Epithelial cell of prostate (primary cell): Measurements from ENCODE around the gene CHTF18.

Experiments used
- DNase-seq: peaks from one replicate; pipeline ENCODE4 v3.0.0-alpha.2; 2011; ENCODE audit warnings: low read depth, low spot score
- H3K27ac ChIP-seq: fragments of 450-650 bp; 2 replicates; pipeline ENCODE4 v1.5.1; 2017; ENCODE audit warnings: mild to moderate bottlenecking

CHTF18 gene

DNA sequence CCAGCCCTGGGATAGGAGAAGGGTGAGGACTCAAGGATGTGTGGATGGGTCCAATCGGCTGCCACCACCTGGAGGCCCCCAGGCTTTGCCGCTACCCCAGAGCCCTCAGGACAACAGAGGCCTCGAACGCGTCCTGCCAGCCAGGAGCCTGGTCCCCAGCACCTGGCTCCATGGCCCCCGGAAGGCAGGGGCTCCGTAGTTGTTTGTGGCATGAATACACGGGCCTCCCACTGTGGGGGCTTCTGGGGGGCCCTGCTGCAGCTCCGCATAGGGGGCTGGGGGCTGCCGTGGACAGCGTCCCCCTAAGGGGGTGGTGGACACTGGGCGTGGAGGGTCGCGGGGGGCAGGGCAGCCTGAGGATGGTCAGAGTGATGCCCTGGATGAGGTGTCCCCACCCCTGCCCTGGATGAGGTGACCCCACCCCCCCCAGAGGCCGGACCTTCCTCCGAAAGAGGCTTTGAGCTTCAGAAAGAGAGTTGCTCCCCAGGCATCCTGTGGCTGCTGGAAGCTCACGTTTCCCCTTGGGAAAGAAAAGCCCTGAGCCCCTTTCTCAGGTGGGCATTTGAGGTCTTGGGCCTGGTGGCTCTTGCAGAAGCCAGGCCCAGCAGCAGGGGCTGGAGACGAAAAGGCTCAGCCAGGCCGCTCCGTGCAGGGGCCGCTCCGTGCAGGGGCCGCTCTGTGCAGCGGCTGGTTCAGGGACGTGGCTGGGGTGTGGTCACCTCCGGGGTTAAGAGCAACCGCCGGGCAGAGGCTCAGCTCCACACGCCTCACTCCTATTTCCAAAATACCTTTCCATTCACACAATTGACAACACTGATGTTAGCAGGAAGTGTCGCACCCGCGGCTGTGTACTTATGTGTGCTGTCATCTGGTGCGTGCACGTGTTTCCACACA, 52.4 kb downstream of the CHTF18 start:
- no peak overlapping the region for H3K27ac ChIP-seq
- no peak for DNase-seq

DNA sequence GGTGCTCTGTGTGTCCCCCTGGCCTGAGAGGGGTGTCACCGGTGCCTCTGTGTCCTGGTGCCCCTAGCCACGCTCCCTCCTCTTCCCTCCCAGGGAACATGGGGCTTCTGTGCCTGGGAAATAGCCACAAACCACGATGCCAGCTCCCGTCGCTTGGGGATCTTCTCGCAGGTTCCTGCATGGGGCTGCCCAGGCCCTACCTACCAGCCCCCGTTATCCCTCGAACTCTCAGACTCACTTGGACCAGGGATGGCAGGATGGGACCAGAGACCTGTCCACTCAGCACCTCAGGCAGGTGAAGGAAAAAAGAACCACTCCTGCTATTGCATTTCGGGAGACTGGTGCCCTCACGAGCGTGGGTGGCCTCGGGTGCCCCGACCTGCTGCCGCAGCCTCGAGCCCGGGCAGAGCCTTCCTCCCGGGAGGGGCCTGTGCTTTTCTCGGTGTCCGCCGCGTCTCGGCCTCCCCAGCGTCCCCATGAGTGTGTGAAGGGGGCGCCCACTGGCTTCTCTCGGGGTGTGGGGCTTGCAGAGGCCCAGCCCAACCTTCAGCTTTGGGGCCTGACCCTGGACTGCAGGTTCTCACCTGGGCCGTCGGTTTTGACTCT, 53.1 kb downstream of the CHTF18 start:
- DNase-seq, result no peak
- no peak overlapping the region for H3K27ac ChIP-seq

GRCh38 chr16:842061-842476, 53.6 kb downstream of the CHTF18 start:
- H3K27ac ChIP-seq, result no peak overlapping the region
- DNase-seq, result no peak

GRCh38 chr16:842711-843560, 54.5 kb downstream of the CHTF18 start:
- DNase-seq, result no peak
- H3K27ac ChIP-seq, result no peak overlapping the region

- no peak overlapping the region for H3K27ac ChIP-seq
- no peak for DNase-seq
Observed at GRCh38 chr16:843771-844170, 55.4 kb downstream of the CHTF18 start.

GRCh38 chr16:844638-845350, 56.4 kb downstream of the CHTF18 start:
- H3K27ac ChIP-seq, result no peak overlapping the region
- DNase-seq, result no peak

DNA sequence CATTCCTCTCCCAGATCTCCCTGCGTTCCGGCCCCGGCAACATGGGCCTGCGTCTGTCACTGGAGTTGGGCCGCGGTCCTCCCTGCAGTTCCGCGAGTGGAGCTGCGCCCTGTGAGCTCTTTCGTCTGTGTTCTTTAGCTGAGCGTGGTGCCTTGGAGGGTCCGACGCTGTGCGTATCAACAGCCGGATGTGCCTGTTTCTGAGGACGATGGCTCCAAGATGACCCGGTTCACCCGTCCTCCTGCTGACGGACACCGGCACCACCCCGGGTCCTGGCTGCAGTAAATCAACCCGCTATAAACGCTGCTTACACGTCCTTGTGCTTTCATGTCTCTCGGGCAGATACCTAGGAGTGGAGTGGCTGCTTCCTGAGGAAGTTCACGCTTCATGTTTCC, 56.9 kb downstream of the CHTF18 start:
- no peak overlapping the region for H3K27ac ChIP-seq
- no peak for DNase-seq

GRCh38 chr16:847151-847550, 58.7 kb downstream of the CHTF18 start:
- DNase-seq, result no peak
- no peak overlapping the region for H3K27ac ChIP-seq
